ENCODE measurements around the gene TMIE.

The TMIE gene

GRCh38 chr3:46666453-46666845 is 34.7 kb upstream of the TMIE start:
- TF ChIP-seq CTCF (IDR thresholded peaks at IDR 0.05) (no peak), ZFX (IDR thresholded peaks at IDR 0.05; ENCODE audit: borderline replicate concordance) (no peak)
- H3K27ac ChIP-seq, result no peak overlapping the region

GRCh38 chr3:46667061-46667621 is 34.1 kb upstream of the TMIE start:
- TF ChIP-seq ZFX (IDR thresholded peaks at IDR 0.05; ENCODE audit: borderline replicate concordance) (no peak), CTCF (IDR thresholded peaks at IDR 0.05) (no peak)
- no peak overlapping the region for H3K27ac ChIP-seq

GRCh38 chr3:46667657-46668056 is 33.5 kb upstream of the TMIE start:
- no peak overlapping the region for H3K27ac ChIP-seq
- no peak for TF ChIP-seq CTCF (IDR thresholded peaks at IDR 0.05)
- no peak for TF ChIP-seq ZFX (IDR thresholded peaks at IDR 0.05; ENCODE audit: borderline replicate concordance)

- H3K27ac ChIP-seq, result no peak overlapping the region
- TF ChIP-seq CTCF (IDR thresholded peaks at IDR 0.05) (no peak), ZFX (IDR thresholded peaks at IDR 0.05; ENCODE audit: borderline replicate concordance) (no peak)
Observed at GRCh38 chr3:46668116-46668515, 33.1 kb upstream of the TMIE start.

- no peak overlapping the region for H3K27ac ChIP-seq
- TF ChIP-seq CTCF (IDR thresholded peaks at IDR 0.05), result no peak
- no peak for TF ChIP-seq ZFX (IDR thresholded peaks at IDR 0.05; ENCODE audit: borderline replicate concordance)
Observed at GRCh38 chr3:46668591-46668990, 32.6 kb upstream of the TMIE start.

GRCh38 chr3:46669191-46669999 is 31.8 kb upstream of the TMIE start:
- H3K27ac ChIP-seq, result no peak overlapping the region
- no peak for TF ChIP-seq CTCF (IDR thresholded peaks at IDR 0.05)
- no peak for TF ChIP-seq ZFX (IDR thresholded peaks at IDR 0.05; ENCODE audit: borderline replicate concordance)
